ENCODE results near the gene SPG11. TPM values are rescaled to one million over a fixed set of nuclear protein-coding genes. Genes with fewer than 3 reads are reported as not detected.

Gene SPG11
- total and polyA plus RNA-seq, 10 of the 15 experiments (the other 5 are each of a cell fraction or from before 2014, with no cell fraction given): 22.1 to 85.1 (median 47.2) TPM

GRCh38 chr15:44616974-44617373 is 46.5 kb downstream of the SPG11 start:
- no peak for FAIRE-seq
- no peak overlapping the region for H2AFZ ChIP-seq (ENCODE audit: control insufficient read depth, low read depth, low read length)
- no peak overlapping the region for H3K27ac ChIP-seq (ENCODE audit: control insufficient read depth, insufficient read depth)
- ChIA-PET SMC1A (ENCODE audit: uncharacterized antibody, unreplicated experiment) (interaction anchor here (1.1 kb wide), 1 partner anchor 14 kb away, joined by 3 read pairs; no protein-coding TSS in a partner anchor), POLR2A (no interaction called here), CTCF (interaction anchor here (0.8 kb wide), 1 partner anchor 14 kb away, joined by 3 read pairs; no protein-coding TSS in a partner anchor), RAD21 (ENCODE audit: unreplicated experiment) (no interaction called here)
- no peaks in the 10 kb centered on the region for H3K27me3 ChIP-seq (replicated peaks in 1 of 2; ENCODE audit: control insufficient read depth in 2 of 2, insufficient read depth in 2 of 2, low read length in 1 of 2)
- H3K79me2 ChIP-seq (ENCODE audit: control insufficient read depth, insufficient read depth, low read length): no peaks in the 10 kb centered on the region
- BruUV-seq (replicated peaks): no TSS peak
- H3K4me2 ChIP-seq (ENCODE audit: control insufficient read depth, insufficient read depth): no peak overlapping the region
- WGBS (ENCODE audit: insufficient coverage, insufficient replicate concordance, low lambda C conversion rate, missing lambda C conversion rate): 100% methylated on average over 2 of the region's 2 CpGs
- no peak for DNase-seq (ENCODE audit: low read depth, low spot score)
- no peak overlapping the region for H3K4me3 ChIP-seq
- no peaks in the 10 kb centered on the region for H4K20me1 ChIP-seq (ENCODE audit: control insufficient read depth, insufficient read depth)
- ATAC-seq: no peak
- H3K9ac ChIP-seq (ENCODE audit: control insufficient read depth, insufficient read depth, low read length): no peak overlapping the region
- intact Hi-C loops (cut with micrococcal nuclease; ENCODE audit: unreplicated experiment) (no loop called here), in situ Hi-C loops (cut with MboI) (no loop called here)
- H3K36me3 ChIP-seq (ENCODE audit: control insufficient read depth in 2 of 2, insufficient read depth in 2 of 2, low read length in 1 of 2): peaks cover 0 to 16% of the 10 kb centered on the region in 2 experiments; a peak in 2 of 4 replicates
- H3K9me3 ChIP-seq (replicated peaks; ENCODE audit: control insufficient read depth, insufficient read depth, low read length): no peaks in the 10 kb centered on the region
- TF ChIP-seq ZBTB40 (IDR thresholded peaks at IDR 0.05; ENCODE audit: borderline replicate concordance): no peak
- no peak for TF ChIP-seq BHLHE40 (IDR thresholded peaks at IDR 0.05; ENCODE audit: borderline replicate concordance in 1 of 2, low read depth in 2 of 2, low read length in 1 of 2)
- no peak for TF ChIP-seq RAD21 (IDR thresholded peaks at IDR 0.05; ENCODE audit: insufficient read depth, low read depth, low read length)
- TF ChIP-seq CHD1 (IDR thresholded peaks at IDR 0.05; ENCODE audit: low read depth, low read length): no peak
- no peak for TF ChIP-seq JUND (IDR thresholded peaks at IDR 0.05; ENCODE audit: low read depth, low read length)
- no peaks in the 10 kb centered on the region for H3K4me1 ChIP-seq (ENCODE audit: control insufficient read depth, insufficient read depth, low read length)
